OCI-LY3 (cell line): Measurements from ENCODE around the gene CDH4.

Source experiments
- H2AFZ ChIP-seq: fragments of 200-600, 300-600 bp; shearing (Covaris generic); 2 replicates; pipeline ENCODE4 v1.6.0; 2014; ENCODE audit warnings: antibody characterized with exemption, low read depth, low read length
- H3K27ac ChIP-seq: fragments of 200-600, 300-600 bp; sonication (generic); 2 replicates; pipeline ENCODE4 v1.5.1; 2014; ENCODE audit warnings: mild to moderate bottlenecking, low read length, moderate library complexity, mixed read lengths
- H3K27me3 ChIP-seq: fragments of 200-600, 300-600 bp; sonication (generic); 2 replicates; pipeline ENCODE4 v1.6.1; 2014; ENCODE audit warnings: low read depth, low read length, mixed read lengths
- H3K36me3 ChIP-seq: fragments of 200-600, 300-600 bp; sonication (generic); replicated peaks from 2 replicates; pipeline ENCODE3; 2014; ENCODE audit warnings: low read depth, low read length, mixed read lengths
- H3K4me1 ChIP-seq: fragments of 300-600, 200-600 bp; sonication (generic); 2 replicates; pipeline ENCODE4 v1.6.1; 2014; ENCODE audit warnings: low read length, mixed read lengths
- H3K4me2 ChIP-seq: fragments of 200-600, 300-600 bp; sonication (generic); 2 replicates; pipeline ENCODE4 v1.6.1; 2014; ENCODE audit warnings: low read length, mixed read lengths
- H3K4me3 ChIP-seq: fragments of 300-600, 200-600 bp; sonication (generic); 2 replicates; pipeline ENCODE4 v1.5.1; 2014; ENCODE audit warnings: antibody characterized with exemption, mild to moderate bottlenecking, low read length, moderate library complexity
- H3K79me2 ChIP-seq: fragments of 300-600, 200-600 bp; shearing (Covaris generic); 2 replicates; pipeline ENCODE4 v1.6.1; 2014; ENCODE audit warnings: mild to moderate bottlenecking, low read length, mixed read lengths
- H3K9ac ChIP-seq: fragments of 300-600, 200-600 bp; shearing (Covaris generic); 2 replicates; pipeline ENCODE4 v1.6.0; 2014; ENCODE audit warnings: mild to moderate bottlenecking, low read length, moderate library complexity
- H3K9me3 ChIP-seq: fragments of 200-600, 300-600 bp; shearing (Covaris generic); 2 replicates; pipeline ENCODE4 v1.6.1; 2014; ENCODE audit warnings: low read length, mixed read lengths; ENCODE audit not compliant: insufficient read depth
- H4K20me1 ChIP-seq: fragments of 200-600, 300-600 bp; sonication (generic); 2 replicates; pipeline ENCODE4 v1.6.1; 2016; ENCODE audit warnings: low read length, mixed read lengths; ENCODE audit not compliant: insufficient read depth
- CTCF ChIP-seq: fragments of 200-600, 300-600 bp; sonication (generic); IDR thresholded peaks from 2 replicates; pipeline ENCODE4 v1.5.1; 2014; ENCODE audit warnings: antibody characterized with exemption, low read length, low read depth
- EZH2phosphoT487 ChIP-seq: fragments of 200-600 bp; shearing (Covaris generic); IDR thresholded peaks from 2 replicates; pipeline ENCODE4 v1.6.1; 2018; ENCODE audit warnings: antibody characterized with exemption, mixed run types, low read depth

The CDH4 gene

GRCh38 chr20:61354901-61355495 is 102.9 kb downstream of the CDH4 start:
- no peaks in the 10 kb centered on the region for H3K27me3 ChIP-seq
- H3K9me3 ChIP-seq: no peaks in the 10 kb centered on the region; the same call in 1 of the 2 replicates
- H4K20me1 ChIP-seq: no peaks in the 10 kb centered on the region
- no peak overlapping the region for H3K9ac ChIP-seq
- H3K4me2 ChIP-seq: no peak overlapping the region
- H2AFZ ChIP-seq: no peak overlapping the region
- H3K4me3 ChIP-seq: no peak overlapping the region
- no peaks in the 10 kb centered on the region for H3K79me2 ChIP-seq
- no peaks in the 10 kb centered on the region for H3K4me1 ChIP-seq
- TF ChIP-seq EZH2phosphoT487 (no peak), CTCF (no peak)
- no peaks in the 10 kb centered on the region for H3K36me3 ChIP-seq
- no peak overlapping the region for H3K27ac ChIP-seq

GRCh38 chr20:61355585-61355984 is 103.5 kb downstream of the CDH4 start:
- H3K9ac ChIP-seq: no peak overlapping the region
- H4K20me1 ChIP-seq: no peaks in the 10 kb centered on the region
- H3K4me1 ChIP-seq: no peaks in the 10 kb centered on the region
- TF ChIP-seq EZH2phosphoT487 (no peak), CTCF (no peak)
- H3K27me3 ChIP-seq: no peaks in the 10 kb centered on the region
- no peaks in the 10 kb centered on the region for H3K36me3 ChIP-seq
- H3K4me3 ChIP-seq: no peak overlapping the region
- H3K79me2 ChIP-seq: no peaks in the 10 kb centered on the region
- H3K9me3 ChIP-seq: no peaks in the 10 kb centered on the region; the same call in 1 of the 2 replicates
- no peak overlapping the region for H2AFZ ChIP-seq
- no peak overlapping the region for H3K4me2 ChIP-seq
- H3K27ac ChIP-seq: no peak overlapping the region

GRCh38 chr20:61356196-61356595 is 104.1 kb downstream of the CDH4 start:
- no peak for TF ChIP-seq EZH2phosphoT487
- no peak for TF ChIP-seq CTCF
- Histone ChIP-seq H4K20me1 (no peaks in the 10 kb centered on the region), H3K9ac (no peak overlapping the region), H3K4me2 (no peak overlapping the region), H3K36me3 (no peaks in the 10 kb centered on the region), H2AFZ (no peak overlapping the region), H3K4me1 (no peaks in the 10 kb centered on the region), H3K9me3 (no peaks in the 10 kb centered on the region; the same call in 1 of the 2 replicates), H3K79me2 (no peaks in the 10 kb centered on the region), H3K27me3 (no peaks in the 10 kb centered on the region), H3K27ac (no peak overlapping the region), H3K4me3 (no peak overlapping the region)

- H3K4me1 ChIP-seq: no peaks in the 10 kb centered on the region
- no peaks in the 10 kb centered on the region for H3K27me3 ChIP-seq
- no peak overlapping the region for H3K9ac ChIP-seq
- no peak overlapping the region for H3K4me3 ChIP-seq
- no peak overlapping the region for H3K27ac ChIP-seq
- TF ChIP-seq CTCF (no peak), EZH2phosphoT487 (no peak)
- H3K9me3 ChIP-seq: no peaks in the 10 kb centered on the region; the same call in 1 of the 2 replicates
- H3K36me3 ChIP-seq: no peaks in the 10 kb centered on the region
- H2AFZ ChIP-seq: no peak overlapping the region
- H4K20me1 ChIP-seq: no peaks in the 10 kb centered on the region
- H3K4me2 ChIP-seq: no peak overlapping the region
- no peaks in the 10 kb centered on the region for H3K79me2 ChIP-seq
Measured at GRCh38 chr20:61357119-61357518, 105.1 kb downstream of the CDH4 start.
